ENCODE results near the gene RPEL1. TPM values are rescaled to one million over a fixed set of nuclear protein-coding genes. Genes with fewer than 3 reads are reported as not detected.
"Not testable (repeated sequence)": the region's sequence is repeated elsewhere in the genome, so short reads cannot be mapped to it uniquely, and the experiment has no call there.

Gene RPEL1
- total RNA-seq, 1 experiment from 2014 or later, result not detected

DNA sequence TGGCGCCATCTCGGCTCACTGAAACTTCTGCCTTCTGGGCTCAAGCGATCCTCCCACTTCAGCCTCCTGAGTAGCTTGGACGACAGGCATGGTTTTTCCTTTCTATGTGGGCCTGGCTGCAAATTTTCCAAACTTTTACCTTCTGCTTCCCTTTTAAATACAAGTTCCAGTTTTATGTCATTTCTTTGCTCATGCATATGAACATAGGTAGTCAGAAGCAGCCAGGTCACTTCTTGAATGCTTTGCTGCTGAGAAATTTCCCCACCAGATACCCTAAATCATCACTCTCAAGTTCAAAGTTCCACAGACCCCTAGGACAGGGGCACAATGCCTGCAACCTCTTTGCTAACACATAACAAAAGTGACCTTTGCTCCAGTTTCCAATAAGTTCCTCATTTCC, 21.6 kb upstream of the RPEL1 start:
- Histone ChIP-seq H3K9me3 (ENCODE audit: low read depth, low read length, poor library complexity, severe bottlenecking) (no peaks in the 10 kb centered on the region), H3K4me1 (ENCODE audit: insufficient read depth, low read length, poor library complexity, severe bottlenecking) (no peaks in the 10 kb centered on the region), H3K36me3 (ENCODE audit: insufficient read depth, low read length, poor library complexity, severe bottlenecking) (no peaks in the 10 kb centered on the region), H3K27me3 (replicated peaks; ENCODE audit: insufficient read depth, low read depth, low read length, poor library complexity) (no peaks in the 10 kb centered on the region), H3K27ac (ENCODE audit: low read depth, low read length, poor library complexity, severe bottlenecking) (no peak overlapping the region), H3K4me3 (ENCODE audit: low read depth, low read length, poor library complexity, severe bottlenecking) (no peak overlapping the region)
- POLR2A ChIA-PET (ENCODE audit: low non-redundant PET), result no interaction called here
- CTCF ChIA-PET, result no interaction called here
- intact Hi-C loops (cut with micrococcal nuclease; ENCODE audit: unreplicated experiment), result no loop called here
- no peak for DNase-seq (ENCODE audit: low spot score)
- BruUV-seq (replicated peaks), result no TSS peak
- TF ChIP-seq, protein P1, sequence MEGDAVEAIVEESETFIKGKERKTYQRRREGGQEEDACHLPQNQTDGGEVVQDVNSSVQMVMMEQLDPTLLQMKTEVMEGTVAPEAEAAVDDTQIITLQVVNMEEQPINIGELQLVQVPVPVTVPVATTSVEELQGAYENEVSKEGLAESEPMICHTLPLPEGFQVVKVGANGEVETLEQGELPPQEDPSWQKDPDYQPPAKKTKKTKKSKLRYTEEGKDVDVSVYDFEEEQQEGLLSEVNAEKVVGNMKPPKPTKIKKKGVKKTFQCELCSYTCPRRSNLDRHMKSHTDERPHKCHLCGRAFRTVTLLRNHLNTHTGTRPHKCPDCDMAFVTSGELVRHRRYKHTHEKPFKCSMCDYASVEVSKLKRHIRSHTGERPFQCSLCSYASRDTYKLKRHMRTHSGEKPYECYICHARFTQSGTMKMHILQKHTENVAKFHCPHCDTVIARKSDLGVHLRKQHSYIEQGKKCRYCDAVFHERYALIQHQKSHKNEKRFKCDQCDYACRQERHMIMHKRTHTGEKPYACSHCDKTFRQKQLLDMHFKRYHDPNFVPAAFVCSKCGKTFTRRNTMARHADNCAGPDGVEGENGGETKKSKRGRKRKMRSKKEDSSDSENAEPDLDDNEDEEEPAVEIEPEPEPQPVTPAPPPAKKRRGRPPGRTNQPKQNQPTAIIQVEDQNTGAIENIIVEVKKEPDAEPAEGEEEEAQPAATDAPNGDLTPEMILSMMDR (conservative IDR thresholded peaks at IDR 0.05; ENCODE audit: low read depth, low read length), result no peak
- no peak for TF ChIP-seq EZH2 (IDR thresholded peaks at IDR 0.05; ENCODE audit: borderline replicate concordance, low read depth, low read length, poor library complexity, severe bottlenecking)

DNA sequence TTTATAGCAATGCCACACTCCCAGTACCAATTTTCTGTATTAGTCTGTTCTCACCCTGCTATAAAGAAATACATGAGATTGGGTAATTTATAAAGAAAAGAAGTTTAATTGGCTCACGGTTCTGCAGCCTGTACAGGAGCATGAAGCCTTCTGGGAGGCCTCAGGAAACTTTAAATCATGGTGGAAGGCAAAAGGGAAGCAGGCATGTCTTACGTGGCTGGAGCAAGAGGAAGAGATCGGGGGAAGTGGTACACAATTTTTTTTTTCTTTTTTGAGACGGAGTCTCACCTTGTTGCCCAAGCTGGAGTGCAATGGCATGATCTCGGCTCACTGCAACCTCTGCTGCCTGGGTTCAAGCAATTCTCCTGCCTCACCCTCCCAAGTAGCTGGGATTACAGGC, 21.0 kb upstream of the RPEL1 start:
- H3K9me3 ChIP-seq (ENCODE audit: low read depth, low read length, poor library complexity, severe bottlenecking); H3K27me3 ChIP-seq (replicated peaks; ENCODE audit: insufficient read depth, low read depth, low read length, poor library complexity); H3K36me3 ChIP-seq (ENCODE audit: insufficient read depth, low read length, poor library complexity, severe bottlenecking); intact Hi-C loops (cut with micrococcal nuclease; ENCODE audit: unreplicated experiment); CTCF ChIA-PET; BruUV-seq (replicated peaks); H3K27ac ChIP-seq (ENCODE audit: low read depth, low read length, poor library complexity, severe bottlenecking); DNase-seq (ENCODE audit: low spot score); POLR2A ChIA-PET (ENCODE audit: low non-redundant PET); H3K4me1 ChIP-seq (ENCODE audit: insufficient read depth, low read length, poor library complexity, severe bottlenecking); H3K4me3 ChIP-seq (ENCODE audit: low read depth, low read length, poor library complexity, severe bottlenecking): not testable (repeated sequence)

DNA sequence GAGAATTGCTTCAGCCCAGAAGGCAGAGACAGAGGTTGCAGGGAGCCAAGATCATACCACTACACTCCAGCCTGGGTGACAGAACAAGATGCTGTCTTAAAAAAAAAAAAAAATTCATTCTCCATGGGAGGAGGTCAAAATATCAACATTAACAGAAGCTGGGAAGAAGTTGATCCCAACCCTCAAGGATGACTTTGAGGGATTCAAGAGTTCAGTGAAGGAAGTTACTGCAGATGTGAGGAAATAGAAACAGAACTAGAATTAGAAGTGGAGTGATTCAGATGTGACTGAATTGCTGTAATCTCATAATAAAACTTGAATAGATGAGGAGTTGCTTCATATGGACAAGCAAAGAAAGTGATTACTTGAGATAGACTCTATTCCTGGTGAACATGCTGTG, 19.7 kb upstream of the RPEL1 start:
- TF ChIP-seq, protein P1 (conservative IDR thresholded peaks at IDR 0.05; ENCODE audit: low read depth, low read length), result no peak
- TF ChIP-seq EZH2 (IDR thresholded peaks at IDR 0.05; ENCODE audit: borderline replicate concordance, low read depth, low read length, poor library complexity, severe bottlenecking), result no peak
- Histone ChIP-seq H3K36me3 (ENCODE audit: insufficient read depth, low read length, poor library complexity, severe bottlenecking) (no peaks in the 10 kb centered on the region), H3K4me3 (ENCODE audit: low read depth, low read length, poor library complexity, severe bottlenecking) (no peak overlapping the region), H3K27me3 (replicated peaks; ENCODE audit: insufficient read depth, low read depth, low read length, poor library complexity) (no peaks in the 10 kb centered on the region), H3K27ac (ENCODE audit: low read depth, low read length, poor library complexity, severe bottlenecking) (no peak overlapping the region), H3K4me1 (ENCODE audit: insufficient read depth, low read length, poor library complexity, severe bottlenecking) (no peaks in the 10 kb centered on the region), H3K9me3 (ENCODE audit: low read depth, low read length, poor library complexity, severe bottlenecking) (no peaks in the 10 kb centered on the region)
- BruUV-seq (replicated peaks), result no TSS peak
- intact Hi-C loops (cut with micrococcal nuclease; ENCODE audit: unreplicated experiment), result no loop called here
- CTCF ChIA-PET, result no interaction called here
- POLR2A ChIA-PET (ENCODE audit: low non-redundant PET), result no interaction called here
- no peak for DNase-seq (ENCODE audit: low spot score)

DNA sequence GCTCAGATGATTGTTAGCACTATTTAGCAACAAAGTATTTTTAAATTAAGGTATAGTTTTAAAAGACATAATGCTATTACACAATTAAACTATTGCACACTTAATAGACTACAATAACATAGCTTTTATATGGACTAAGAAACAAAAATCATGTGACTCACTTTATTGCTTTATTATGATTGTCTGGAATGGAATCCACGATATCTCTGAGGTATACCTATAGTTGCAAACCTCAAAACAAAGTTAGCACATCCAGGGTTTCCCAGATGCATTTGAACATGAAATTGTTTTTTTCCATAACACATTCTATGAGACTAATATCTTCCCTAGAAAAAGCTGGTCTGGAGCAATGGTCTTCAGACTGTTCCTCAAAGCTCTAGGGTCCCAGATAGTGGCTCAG, 18.3 kb upstream of the RPEL1 start:
- DNase-seq (ENCODE audit: low spot score), result no peak
- Histone ChIP-seq H3K27ac (ENCODE audit: low read depth, low read length, poor library complexity, severe bottlenecking) (no peak overlapping the region), H3K4me1 (ENCODE audit: insufficient read depth, low read length, poor library complexity, severe bottlenecking) (no peaks in the 10 kb centered on the region), H3K9me3 (ENCODE audit: low read depth, low read length, poor library complexity, severe bottlenecking) (no peaks in the 10 kb centered on the region), H3K27me3 (replicated peaks; ENCODE audit: insufficient read depth, low read depth, low read length, poor library complexity) (no peaks in the 10 kb centered on the region), H3K4me3 (ENCODE audit: low read depth, low read length, poor library complexity, severe bottlenecking) (no peak overlapping the region), H3K36me3 (ENCODE audit: insufficient read depth, low read length, poor library complexity, severe bottlenecking) (no peaks in the 10 kb centered on the region)
- BruUV-seq (replicated peaks), result no TSS peak
- TF ChIP-seq EZH2 (IDR thresholded peaks at IDR 0.05; ENCODE audit: borderline replicate concordance, low read depth, low read length, poor library complexity, severe bottlenecking), result no peak
- TF ChIP-seq, protein P1 (conservative IDR thresholded peaks at IDR 0.05; ENCODE audit: low read depth, low read length), result no peak
- POLR2A ChIA-PET (ENCODE audit: low non-redundant PET), result no interaction called here
- CTCF ChIA-PET, result interaction anchor here (2.1 kb wide), 1 partner anchor 17 kb away, joined by 4 read pairs; no protein-coding TSS in a partner anchor
- intact Hi-C loops (cut with micrococcal nuclease; ENCODE audit: unreplicated experiment), result no loop called here
